ENCODE data around the gene VSNL1.
"Not testable (repeated sequence)": the region's sequence is repeated elsewhere in the genome, so short reads cannot be mapped to it uniquely, and the experiment has no call there.

Gene VSNL1

DNA sequence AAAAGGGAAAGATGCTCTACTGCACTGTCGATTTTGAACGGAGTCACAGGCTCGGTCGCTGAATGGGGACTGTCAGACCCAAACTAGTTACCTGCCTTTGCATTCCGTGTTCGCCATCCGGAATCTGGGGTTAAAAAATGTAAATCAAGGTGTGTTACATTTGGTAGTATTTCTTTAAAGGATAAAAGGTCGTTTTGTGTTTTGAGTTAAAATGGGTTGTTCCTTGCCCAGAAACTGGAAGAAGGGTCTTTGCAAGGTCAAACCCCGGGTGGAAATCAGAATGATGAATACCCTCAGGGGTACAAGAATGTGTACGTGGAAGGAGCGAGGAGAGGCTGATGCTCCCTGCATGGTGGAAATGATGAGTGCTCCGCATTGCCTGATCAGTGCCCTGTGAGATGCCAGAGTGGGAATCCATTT is 1.0 kb downstream of the VSNL1 start:
- DNase-seq (ENCODE audit: low read depth in 1 of 2, low spot score in 1 of 2) = no peak

DNA sequence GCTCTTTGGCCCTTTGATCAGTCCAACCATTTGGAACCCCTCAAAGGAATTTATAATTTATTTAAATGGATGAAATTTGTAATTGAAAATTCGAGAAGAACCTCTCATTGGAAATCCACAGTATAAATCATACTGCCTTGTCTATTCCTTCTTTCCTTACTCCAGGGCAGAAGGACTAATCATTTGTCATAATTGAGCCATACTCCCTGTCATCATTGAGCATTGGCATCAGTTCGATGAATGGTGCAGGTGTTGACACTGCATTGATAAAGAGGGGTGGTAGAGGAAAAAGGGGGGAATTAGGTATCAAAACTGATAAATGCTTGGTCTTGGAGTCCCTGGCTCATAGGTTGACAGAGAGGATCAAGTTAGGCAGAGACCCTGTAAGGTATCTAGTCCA is 2.0 kb downstream of the VSNL1 start:
- DNase-seq (ENCODE audit: low read depth in 1 of 2, low spot score in 1 of 2) = no peak

DNA sequence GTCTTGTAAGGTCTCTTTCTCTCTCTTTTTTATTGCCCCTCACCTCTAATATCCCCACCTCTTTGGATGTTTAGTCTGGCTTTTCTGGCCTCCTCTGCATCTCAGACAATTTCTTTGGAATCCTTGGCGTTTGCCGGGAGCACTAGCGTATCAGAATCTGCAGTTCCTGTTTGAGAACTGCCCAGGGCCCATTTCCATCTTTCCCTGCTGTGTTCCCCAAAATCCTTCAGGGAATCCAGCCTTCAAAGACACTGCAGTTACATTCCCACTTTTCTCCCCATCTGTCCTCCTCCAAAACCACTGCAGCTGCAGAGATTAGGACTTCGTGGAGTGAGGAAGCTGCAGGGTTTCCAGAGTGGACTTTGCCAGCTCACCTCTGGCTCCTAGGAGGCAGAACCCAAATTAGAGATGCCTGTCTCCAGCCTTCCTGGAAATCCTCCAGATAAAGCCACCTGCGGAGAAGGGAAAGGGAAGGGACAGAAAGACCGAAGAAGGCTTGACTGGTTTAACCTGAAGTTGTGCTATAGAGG is 2.7 kb downstream of the VSNL1 start:
- no peak for DNase-seq (ENCODE audit: low read depth in 1 of 2, low spot score in 1 of 2)

DNA sequence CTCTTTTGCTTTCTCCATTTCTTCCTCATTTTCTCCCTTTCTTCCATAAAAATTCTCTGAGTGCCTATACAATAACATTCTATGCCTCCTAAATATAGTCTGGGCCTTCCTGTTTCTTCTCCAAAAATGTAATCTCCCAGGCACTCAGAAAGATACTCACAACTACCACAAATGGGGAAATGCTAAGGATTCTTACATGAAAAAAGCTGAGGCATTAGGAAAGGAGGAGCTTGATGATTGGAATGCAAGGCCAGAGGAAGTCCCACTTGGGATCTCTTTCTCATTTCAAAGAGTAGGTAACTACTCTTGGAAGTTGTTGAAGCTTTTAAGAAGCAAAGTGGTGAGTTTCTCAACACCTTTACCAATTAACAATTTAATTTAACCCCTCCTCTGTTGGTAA is 3.4 kb downstream of the VSNL1 start:
- no peak for DNase-seq (ENCODE audit: low read depth in 1 of 2, low spot score in 1 of 2)

DNA sequence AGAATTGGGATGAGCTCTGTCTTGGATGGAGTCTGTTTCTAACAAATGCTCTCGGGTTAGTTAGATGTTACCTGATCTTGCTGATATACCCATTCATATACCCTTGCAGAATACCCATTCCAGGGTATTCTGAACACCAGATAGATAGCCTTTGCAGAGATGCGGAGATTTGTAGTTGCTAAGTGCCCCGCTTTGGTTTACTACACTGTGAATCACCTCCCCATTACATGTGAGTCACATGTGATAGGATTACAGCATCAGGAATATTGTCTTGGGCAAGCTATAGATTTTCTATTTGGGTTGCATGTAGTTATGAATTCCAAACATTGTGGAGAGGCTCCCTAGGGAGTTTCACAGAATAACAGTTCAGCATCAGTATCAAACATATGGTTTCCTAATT is 3.8 kb downstream of the VSNL1 start:
- no peak for DNase-seq (ENCODE audit: low read depth in 1 of 2, low spot score in 1 of 2)

DNA sequence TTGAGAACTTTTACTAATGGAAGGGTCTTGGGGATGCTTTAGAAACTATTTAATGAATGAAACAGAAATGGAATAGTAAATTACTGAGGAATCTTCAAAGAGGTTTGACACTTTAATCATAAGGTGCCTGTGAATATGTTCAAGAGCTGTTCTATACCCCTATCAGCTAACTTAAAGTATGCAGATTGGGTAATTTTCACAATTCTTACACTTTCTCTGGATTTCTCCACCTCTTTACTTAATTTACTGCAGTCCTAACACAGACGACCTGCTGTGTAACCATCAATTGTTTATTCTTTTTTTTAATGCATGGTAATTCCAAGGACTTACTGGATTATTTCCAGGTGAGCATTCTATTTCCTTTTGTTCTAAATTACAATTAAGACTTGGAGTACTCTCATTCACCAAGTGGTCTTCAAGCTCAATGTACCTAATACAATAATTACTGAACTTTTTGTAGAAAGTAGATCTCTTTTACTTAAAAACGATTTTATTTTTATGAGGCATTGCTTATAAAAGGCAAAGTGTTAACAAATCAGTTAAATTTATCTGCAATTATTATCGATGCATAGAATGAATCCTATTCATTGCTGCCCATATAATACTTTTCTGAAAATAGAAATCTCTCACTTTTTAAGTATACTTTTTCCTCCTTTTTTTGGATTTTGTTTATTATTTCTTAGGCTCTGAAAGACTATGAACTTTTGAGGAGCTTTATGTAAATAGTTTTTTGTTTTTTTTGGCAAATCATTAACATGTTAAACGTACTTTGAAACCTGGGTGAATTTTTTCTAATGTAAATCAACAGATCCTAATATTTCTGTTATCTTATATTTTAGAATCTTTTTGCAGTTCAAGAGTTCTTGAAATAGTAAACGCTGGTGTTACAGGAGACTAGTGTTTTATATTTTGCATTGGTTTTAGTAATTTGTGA is 5.5 kb downstream of the VSNL1 start:
- DNase-seq (ENCODE audit: low read depth in 1 of 2, low spot score in 1 of 2) = no peak

DNA sequence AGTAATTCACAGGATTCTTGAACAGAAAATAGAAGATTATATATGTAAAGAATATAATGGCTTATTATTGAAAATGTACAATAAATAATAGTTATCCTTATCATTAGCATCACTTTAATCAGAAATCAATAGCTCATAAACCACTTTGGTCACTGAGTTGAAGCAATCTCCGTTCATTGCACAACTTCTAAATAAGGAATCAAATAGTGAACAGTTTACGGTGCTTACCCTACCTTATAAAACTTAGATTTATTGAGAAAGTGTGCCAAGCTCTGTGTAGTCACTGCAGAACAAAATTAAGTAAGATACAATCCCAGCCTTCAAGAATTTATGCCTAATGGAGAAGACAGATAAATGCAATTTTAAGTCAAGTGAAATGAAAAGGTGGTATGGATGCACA is 6.7 kb downstream of the VSNL1 start:
- no peak for DNase-seq (ENCODE audit: low read depth in 1 of 2, low spot score in 1 of 2)

DNA sequence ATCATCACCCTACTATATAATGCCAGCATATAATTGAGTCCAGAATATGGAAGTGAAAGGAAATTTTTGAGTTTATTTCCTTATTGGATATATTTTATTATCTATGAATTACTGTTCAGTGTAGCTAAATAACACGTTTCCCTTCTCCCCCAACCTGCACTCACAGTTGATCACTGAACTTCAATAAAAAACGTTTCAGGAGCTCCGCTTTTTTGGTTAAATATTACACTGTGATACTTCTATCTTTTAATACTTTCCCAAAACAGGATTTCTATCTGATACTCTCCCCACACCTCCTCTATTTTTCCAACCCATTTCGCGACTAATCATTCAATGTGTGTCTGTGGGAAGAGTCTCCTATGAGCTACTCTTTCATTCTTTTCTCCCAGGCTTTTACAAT is 7.2 kb downstream of the VSNL1 start:
- no peak for DNase-seq (ENCODE audit: low read depth in 1 of 2, low spot score in 1 of 2)

DNA sequence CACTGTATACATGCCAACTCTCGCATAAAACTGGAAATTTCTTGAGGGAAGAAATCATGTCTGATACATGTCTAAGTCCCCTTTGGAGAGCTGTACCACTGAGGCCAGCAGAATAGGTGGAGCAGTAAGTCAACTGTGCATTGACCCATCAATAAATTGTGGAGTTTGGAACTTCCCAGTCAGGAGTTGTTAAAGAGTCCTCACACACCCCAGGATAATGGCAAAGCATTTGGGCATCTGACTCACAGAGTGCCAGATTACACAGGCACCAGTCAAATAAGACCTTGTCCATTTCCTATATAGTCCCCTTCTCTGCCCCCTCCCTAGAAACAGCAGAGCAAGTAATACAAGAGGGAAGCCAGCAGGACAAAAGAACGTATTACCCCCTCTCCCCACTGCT is 10.4 kb downstream of the VSNL1 start:
- no peak for DNase-seq (ENCODE audit: low read depth in 1 of 2, low spot score in 1 of 2)

DNA sequence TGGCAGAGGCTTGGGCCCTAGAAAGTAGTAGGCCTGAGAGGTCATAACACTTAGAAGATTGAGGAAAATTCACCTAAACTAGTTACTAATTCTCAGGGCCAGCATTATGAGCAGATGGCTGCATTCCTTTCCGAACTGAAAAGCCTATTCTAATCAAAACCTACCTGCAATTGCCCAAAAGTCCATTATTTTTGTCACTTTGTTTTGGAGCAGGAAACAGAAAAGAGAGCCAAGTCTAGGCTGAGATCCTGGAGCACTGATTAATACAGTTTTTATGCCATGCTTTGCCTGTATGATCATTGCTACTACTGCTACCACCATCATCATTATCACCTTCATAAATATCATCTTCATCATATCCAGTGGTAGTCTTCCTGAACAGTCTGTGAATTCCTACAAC is 14.7 kb downstream of the VSNL1 start:
- DNase-seq (ENCODE audit: low read depth in 1 of 2, low spot score in 1 of 2) = no peak

DNA sequence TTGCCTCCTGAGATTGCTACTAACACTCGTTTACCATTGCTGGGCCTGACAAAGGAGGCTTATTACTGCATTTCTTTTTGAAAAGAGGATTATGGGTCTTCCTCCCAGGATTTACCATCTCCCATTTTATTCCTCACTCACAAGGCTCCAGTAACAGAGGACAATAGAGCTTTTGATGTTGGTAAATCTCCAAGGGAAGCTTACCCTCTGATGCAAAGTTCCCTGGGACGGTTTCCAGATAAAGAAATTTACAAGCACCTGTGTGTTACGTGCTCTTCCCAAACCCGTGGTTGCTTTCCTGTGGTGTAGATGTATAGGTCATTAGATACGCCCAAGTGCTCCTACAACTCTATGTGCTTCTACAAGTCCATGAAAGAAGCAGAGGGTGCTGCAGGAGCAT is 17.1 kb downstream of the VSNL1 start:
- DNase-seq (ENCODE audit: low read depth in 1 of 2, low spot score in 1 of 2) = no peak

DNA sequence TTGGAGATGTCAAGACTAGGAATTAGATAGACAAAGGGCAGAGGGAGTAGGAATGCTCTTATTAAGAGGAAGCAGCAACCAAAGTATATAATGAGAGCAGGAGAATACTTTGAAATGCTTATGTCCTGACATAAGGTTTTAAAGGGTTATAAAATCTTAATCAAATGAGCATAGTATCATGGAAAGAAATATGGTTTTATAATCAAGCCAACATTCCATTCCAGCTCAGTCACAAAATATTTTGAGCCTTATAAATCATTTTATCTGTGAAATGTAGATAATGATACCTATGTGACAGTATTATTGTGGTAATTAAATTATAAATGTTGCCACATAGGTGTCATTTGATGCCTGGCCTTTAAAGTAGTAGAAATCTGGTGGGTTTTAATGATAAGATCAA is 17.6 kb downstream of the VSNL1 start:
- no peak for DNase-seq (ENCODE audit: low read depth in 1 of 2, low spot score in 1 of 2)

DNA sequence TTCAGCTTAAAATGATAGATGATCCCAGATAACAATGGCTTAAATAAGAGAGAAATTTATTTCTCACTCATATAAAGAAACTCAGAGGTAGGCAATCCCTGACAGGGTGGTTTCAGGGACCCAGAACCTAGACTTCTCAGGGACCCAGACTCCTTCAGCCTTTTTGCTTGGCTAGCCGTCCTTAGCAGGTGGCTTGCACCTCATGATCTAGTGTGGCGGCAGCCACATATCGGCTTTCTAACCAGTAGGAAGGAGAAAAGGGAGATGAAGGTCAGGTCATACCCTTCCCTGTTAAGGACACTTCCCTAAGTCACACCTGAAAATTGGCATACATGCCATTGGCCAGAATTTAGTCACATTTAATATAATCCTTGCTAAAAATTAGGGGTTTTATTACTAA is 18.4 kb downstream of the VSNL1 start:
- no peak for DNase-seq (ENCODE audit: low read depth in 1 of 2, low spot score in 1 of 2)

DNA sequence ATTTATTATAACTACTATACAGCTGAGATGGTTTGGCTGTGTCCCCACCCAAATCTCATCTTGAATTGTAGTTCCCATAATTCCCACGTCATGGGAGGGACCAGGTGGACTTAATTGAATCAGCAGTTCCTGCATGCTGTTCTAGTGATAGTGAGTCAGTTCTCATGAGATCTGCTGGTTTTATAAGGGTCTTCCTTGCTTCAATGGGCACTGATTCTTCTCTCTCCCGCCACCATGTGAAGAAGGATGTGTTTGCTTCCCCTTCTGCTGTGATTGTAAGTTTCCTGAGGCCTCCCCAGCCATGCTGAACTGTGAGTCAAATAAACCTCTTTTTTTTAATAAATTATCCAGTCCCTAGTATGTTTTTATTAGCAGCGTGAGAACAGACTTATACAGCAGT is 25.2 kb downstream of the VSNL1 start:
- not testable (repeated sequence) for DNase-seq (ENCODE audit: low read depth in 1 of 2, low spot score in 1 of 2)

DNA sequence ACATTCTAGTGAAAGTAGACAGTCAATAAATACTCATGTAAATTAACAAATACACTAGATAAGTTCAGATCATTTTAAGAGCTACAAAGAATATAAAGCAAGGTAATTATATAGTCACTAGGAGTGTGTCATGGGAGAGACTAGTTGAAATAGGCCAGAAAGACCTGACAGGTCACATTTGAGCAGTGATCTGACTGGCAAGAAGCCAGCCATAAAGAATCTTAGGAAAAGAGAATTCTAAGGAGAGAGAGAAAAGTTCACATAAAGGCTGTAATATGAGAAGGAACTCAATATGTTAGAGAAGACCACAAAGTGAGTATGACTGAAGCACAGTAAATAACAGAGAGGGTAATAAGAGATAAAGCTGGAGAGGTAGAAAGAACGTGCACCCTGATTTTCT is 31.2 kb downstream of the VSNL1 start:
- DNase-seq (ENCODE audit: low read depth in 1 of 2, low spot score in 1 of 2) = no peak

DNA sequence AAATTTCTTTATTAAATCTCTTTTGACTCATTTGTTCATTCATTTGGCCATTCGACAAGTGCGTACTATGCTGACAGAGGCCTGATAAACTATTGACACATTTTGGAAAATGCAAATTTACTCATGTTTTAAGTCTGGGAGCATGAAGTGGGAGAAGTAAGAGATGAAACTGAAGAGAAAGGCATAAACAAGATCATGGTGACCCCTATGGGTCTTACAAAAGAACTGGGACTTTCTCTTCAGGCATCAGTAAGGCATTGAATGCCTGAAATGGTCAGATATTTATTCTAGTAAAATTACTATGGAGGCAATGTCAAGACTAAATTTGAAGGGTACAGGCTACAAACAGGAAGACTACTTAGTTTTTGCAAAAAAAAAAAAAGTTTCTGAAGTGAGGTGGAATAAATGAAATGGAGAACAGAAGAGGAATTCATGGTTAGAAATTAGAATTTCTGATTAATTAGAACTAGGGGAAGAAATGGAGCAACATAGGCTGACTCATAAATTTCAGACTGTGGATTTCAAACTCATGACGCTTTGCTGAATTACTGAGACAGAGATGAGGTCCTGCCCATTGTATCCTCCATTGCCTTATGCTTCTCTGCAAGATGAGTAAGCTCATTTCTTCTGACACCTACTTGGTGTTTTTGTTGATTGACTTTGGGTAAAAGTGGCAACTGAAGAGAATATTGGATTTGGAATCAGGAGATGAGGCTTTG is 32.7 kb downstream of the VSNL1 start:
- no peak for DNase-seq (ENCODE audit: low read depth in 1 of 2, low spot score in 1 of 2)

DNA sequence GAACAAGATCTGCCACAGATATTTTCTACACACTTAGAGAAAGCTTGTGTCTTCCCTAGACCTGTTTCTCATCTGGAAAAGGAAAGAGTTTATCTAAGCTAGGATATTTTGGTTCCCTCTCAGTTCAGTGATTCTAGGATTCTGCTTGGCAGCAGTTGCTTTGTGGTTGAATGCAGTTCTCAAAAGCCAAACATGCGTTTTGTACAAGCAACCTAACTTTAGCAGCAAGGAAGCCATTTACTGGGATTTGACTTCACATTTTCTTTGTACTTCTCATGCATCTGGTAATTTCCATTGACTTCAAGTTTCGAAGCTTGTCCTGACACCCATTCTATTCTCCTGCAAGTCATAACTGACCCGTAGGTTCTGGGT is 33.3 kb downstream of the VSNL1 start:
- DNase-seq (ENCODE audit: low read depth in 1 of 2, low spot score in 1 of 2) = no peak

DNA sequence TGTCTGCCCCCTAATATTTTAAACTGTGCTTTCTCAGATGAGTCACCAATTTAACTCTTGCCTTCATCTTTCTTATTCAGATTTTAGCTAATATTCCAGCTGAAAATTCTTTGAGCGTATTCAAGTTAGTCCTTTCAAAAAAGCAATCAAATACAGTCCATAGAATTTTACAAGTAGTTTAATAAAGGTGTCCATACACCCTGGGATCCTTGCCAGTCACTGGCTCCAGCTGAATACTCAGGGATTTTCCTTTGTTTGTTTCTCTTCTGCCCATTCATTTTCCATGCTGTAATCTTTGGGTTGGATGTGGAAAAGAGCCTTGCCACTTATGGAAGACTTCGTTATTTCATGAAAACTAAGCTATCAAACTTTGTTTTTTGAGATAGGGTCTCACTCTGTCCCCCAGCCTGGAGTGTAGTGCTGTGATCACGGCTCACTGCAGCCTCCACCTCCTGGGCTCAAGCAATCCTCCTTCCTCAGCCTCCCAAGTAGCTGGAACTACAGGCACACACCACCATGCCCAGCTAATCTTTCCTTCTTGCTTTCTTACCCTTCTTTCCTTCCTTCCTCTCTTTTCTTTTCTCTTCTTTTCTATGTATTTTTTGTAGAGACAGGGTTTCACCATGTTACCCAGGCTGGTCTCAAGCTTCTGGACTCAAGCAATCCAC is 34.0 kb downstream of the VSNL1 start:
- DNase-seq (ENCODE audit: low read depth in 1 of 2, low spot score in 1 of 2) = no peak

DNA sequence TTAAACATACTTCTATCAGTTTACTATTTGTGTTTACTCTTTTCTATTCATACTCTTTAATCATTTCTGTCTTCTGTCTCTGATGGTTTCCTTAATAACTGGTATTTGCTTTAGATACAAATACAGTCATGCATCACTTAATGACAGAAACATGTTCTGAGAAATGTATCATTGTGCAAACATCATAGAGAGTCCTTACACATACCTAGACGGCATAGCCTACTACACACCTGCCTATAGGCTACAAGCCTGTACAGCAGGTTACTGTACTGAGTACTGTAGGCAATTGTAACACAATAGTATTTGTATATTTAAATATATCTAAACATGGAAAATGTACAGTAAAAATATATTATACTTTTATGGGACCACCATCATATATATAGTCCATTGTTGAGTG is 36.3 kb downstream of the VSNL1 start:
- no peak for DNase-seq (ENCODE audit: low read depth in 1 of 2, low spot score in 1 of 2)

DNA sequence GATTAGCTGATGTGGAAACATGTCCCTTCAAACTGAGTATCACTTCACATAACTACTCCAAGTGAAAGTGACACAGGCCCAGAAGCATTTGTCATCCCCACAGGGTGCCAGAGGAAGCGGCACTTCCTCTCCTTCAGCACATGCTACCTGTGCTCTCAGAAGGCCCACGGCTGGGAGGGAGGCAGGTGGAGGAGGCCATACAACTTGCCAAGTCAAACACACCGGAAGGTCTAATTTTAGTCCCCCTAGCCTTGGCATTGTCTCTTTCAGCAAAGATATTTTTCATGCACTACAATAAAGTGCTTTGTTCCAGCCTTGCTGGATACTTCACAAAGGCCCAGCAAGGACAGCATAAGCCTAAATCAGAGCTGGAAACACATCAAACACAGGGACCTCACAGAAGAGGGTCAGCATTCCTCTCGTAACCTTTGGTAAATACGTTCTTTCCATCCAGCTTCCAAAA is 38.0 kb downstream of the VSNL1 start:
- DNase-seq (ENCODE audit: low read depth in 1 of 2, low spot score in 1 of 2) = no peak

DNA sequence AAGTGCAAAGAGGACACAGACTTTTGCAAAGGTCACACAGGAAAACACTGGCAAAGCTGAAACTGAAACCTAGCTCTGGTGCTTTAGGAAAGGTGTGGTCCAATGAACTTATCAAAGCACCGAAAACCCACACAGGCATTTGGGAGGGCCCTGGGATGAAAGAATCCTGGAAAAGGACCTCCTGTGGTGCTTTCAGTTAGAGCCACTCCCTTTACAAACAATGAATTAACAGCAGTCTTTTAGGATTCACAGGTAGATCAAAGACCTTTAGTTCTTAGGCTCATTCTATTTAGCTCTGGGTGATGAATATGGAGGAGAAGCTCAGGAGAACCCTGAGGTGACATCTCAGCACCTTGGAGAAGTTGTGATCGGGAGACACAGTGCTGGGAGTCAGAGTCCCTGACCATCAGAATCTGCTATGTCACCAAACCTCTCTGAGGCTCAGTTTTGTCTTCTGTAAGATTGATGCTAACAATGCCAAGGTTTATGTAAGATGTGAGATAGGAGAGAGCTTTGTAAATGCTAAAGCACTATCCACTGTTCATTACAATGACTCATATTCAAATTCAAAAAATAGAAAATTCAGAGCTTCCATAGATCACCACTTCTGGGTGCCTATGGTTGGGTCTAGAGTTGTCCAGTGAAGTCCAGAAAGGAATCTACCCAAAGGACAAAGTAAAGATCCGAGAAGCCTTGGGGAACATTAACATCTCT is 39.3 kb downstream of the VSNL1 start:
- no peak for DNase-seq (ENCODE audit: low read depth in 1 of 2, low spot score in 1 of 2)
